Osteoblast (primary cell): ENCODE data around the gene RHBDL1. TPM values are rescaled to one million over a fixed set of nuclear protein-coding genes. Genes with fewer than 3 reads are reported as not detected.

ENCODE experiments used
- DNase-seq: peaks from one replicate; pipeline ENCODE4 v3.0.0; 2011; ENCODE audit warnings: low spot score, mixed read lengths; ENCODE audit not compliant: insufficient read length; ENCODE audit errors: missing footprints
- H2AFZ ChIP-seq: 2 replicates; pipeline ENCODE4 v1.6.0; 2011; ENCODE audit warnings: mild to moderate bottlenecking, low read length
- H3K27ac ChIP-seq: 2 replicates; pipeline ENCODE4 v1.5.1; 2011; ENCODE audit warnings: mild to moderate bottlenecking, low read depth, low read length, moderate library complexity
- H3K27me3 ChIP-seq: 2 replicates; pipeline ENCODE4 v1.6.0; 2012; ENCODE audit warnings: mild to moderate bottlenecking, control low read depth, inconsistent platforms, low read length, moderate library complexity; ENCODE audit not compliant: insufficient read depth
- H3K36me3 ChIP-seq: 2 replicates; pipeline ENCODE4 v1.5.1; 2011; ENCODE audit warnings: mild to moderate bottlenecking, low read length, control low read depth, moderate library complexity; ENCODE audit not compliant: insufficient read depth
- H3K4me1 ChIP-seq: 2 replicates; pipeline ENCODE4 v1.5.1; 2011; ENCODE audit warnings: mild to moderate bottlenecking, low read length, control low read depth, moderate library complexity; ENCODE audit not compliant: insufficient read depth
- H3K4me2 ChIP-seq: 2 replicates; pipeline ENCODE4 v1.6.0; 2011; ENCODE audit warnings: mild to moderate bottlenecking, low read length; ENCODE audit not compliant: insufficient read depth
- H3K4me3 ChIP-seq: fragments of 200-600 bp; sonication (generic); 3 replicates; pipeline ENCODE4 v1.5.1; 2012; ENCODE audit warnings: mild to moderate bottlenecking, low read length, inconsistent platforms; ENCODE audit not compliant: insufficient read depth
- H3K79me2 ChIP-seq: 2 replicates; pipeline ENCODE4 v1.6.0; 2012; ENCODE audit warnings: mild to moderate bottlenecking, low read length, control low read depth, inconsistent platforms; ENCODE audit not compliant: insufficient read depth
- H3K9me3 ChIP-seq: 2 replicates; pipeline ENCODE4 v1.5.1; 2011; ENCODE audit warnings: low read depth, low read length, control low read depth
- H4K20me1 ChIP-seq: 2 replicates; pipeline ENCODE4 v1.6.0; 2012; ENCODE audit warnings: mild to moderate bottlenecking, low read length, control low read depth; ENCODE audit not compliant: insufficient read depth
- total RNA-seq: library from RNA; depleted of rRNA; stranded (reverse); fragments of >200 nt; gene quantifications from 2 replicates; pipeline ENCODE4 v1.2.3, GENCODE V29; 2012
- TF ChIP-seq, protein P1 (sequence below): IDR thresholded peaks from 2 replicates; pipeline ENCODE4 v1.5.1; 2011; ENCODE audit warnings: mild to moderate bottlenecking, low read depth, low read length, moderate library complexity; ENCODE audit errors: extremely low read depth

RHBDL1 gene
- total RNA-seq, 1 donor: 1.1 TPM

DNA sequence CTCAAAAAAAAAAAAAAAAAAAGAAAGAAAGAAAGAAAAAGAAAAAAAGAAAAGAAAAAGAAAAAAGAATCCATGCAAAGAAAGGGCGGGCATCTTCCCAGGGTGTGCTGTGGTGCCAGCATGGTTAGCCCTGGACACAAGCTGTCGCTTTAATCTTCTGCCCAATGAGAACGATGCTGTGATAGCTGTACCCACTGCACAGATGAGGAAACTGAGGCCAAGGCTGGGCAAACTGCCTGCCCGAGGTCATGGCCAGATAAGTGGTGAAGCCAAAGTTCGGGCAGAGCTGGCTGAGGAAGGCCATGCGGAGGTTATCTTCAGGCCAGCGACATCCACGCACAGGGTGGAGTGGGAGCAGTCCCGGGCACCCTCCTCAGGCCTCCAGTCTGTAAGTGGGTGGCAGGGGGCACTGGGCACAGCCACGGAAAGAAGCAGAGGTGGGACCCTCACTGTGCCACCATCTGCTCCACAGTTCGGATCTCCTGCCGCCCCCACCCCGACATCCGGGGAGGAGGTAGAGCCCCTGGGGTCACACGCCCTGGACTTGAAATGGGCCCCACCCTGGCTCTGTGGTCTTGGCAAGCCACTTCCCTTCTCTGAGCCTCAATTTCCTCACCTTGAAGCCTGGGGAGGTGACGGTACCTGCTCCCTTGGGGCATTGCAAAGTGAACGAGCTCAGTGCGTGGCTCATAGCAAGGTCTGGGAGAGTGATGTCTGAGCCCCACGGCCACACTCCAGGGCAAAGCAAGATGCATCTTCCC lies 23.6 kb downstream of the RHBDL1 start:
- no peak overlapping the region for H3K27ac ChIP-seq
- H3K4me1 ChIP-seq: no peaks in the 10 kb centered on the region
- peaks cover 18% of the 10 kb centered on the region for H4K20me1 ChIP-seq
- TF ChIP-seq, protein P1, sequence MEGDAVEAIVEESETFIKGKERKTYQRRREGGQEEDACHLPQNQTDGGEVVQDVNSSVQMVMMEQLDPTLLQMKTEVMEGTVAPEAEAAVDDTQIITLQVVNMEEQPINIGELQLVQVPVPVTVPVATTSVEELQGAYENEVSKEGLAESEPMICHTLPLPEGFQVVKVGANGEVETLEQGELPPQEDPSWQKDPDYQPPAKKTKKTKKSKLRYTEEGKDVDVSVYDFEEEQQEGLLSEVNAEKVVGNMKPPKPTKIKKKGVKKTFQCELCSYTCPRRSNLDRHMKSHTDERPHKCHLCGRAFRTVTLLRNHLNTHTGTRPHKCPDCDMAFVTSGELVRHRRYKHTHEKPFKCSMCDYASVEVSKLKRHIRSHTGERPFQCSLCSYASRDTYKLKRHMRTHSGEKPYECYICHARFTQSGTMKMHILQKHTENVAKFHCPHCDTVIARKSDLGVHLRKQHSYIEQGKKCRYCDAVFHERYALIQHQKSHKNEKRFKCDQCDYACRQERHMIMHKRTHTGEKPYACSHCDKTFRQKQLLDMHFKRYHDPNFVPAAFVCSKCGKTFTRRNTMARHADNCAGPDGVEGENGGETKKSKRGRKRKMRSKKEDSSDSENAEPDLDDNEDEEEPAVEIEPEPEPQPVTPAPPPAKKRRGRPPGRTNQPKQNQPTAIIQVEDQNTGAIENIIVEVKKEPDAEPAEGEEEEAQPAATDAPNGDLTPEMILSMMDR: no peak
- H2AFZ ChIP-seq: no peak overlapping the region
- no peaks in the 10 kb centered on the region for H3K9me3 ChIP-seq
- H3K4me2 ChIP-seq: no peak overlapping the region
- H3K4me3 ChIP-seq: no peak overlapping the region
- no peaks in the 10 kb centered on the region for H3K79me2 ChIP-seq
- peaks cover 57% of the 10 kb centered on the region for H3K27me3 ChIP-seq
- no peak for DNase-seq
- no peaks in the 10 kb centered on the region for H3K36me3 ChIP-seq

GRCh38 chr16:700684-701584 lies 25.5 kb downstream of the RHBDL1 start:
- TF ChIP-seq, protein P1: no peak
- H3K4me1 ChIP-seq: no peaks in the 10 kb centered on the region
- H3K27ac ChIP-seq: no peak overlapping the region
- no peaks in the 10 kb centered on the region for H3K36me3 ChIP-seq
- H2AFZ ChIP-seq: no peak overlapping the region
- peaks cover 14% of the 10 kb centered on the region for H4K20me1 ChIP-seq
- H3K27me3 ChIP-seq: peaks cover 50% of the 10 kb centered on the region
- no peaks in the 10 kb centered on the region for H3K9me3 ChIP-seq
- H3K4me3 ChIP-seq: no peak overlapping the region
- DNase-seq: peak; percentile 99
- no peak overlapping the region for H3K4me2 ChIP-seq
- no peaks in the 10 kb centered on the region for H3K79me2 ChIP-seq

DNA sequence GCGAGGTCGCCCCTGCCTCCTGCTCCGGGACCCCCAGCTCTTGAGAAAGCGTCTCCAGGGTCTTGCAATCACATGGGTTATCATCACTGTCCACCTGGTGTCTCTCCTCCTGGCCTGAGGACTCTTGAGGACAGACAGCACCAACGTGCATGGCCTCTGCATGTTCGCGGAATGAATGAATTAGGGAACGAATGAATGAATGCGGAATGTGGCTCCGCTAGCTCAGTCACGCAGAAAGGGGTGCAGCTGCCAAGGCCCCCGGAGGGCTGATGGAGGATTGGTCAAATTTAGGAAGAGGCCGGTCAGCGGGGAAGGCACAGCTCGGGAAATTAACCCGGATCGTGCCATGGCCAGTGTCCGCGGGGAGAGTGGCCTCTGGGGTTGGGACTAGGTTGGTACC lies 26.9 kb downstream of the RHBDL1 start:
- no peaks in the 10 kb centered on the region for H3K4me1 ChIP-seq
- no peak overlapping the region for H3K4me3 ChIP-seq
- TF ChIP-seq, protein P1: no peak
- no peaks in the 10 kb centered on the region for H3K36me3 ChIP-seq
- peaks cover 15% of the 10 kb centered on the region for H4K20me1 ChIP-seq
- DNase-seq: no peak
- no peak overlapping the region for H2AFZ ChIP-seq
- no peak overlapping the region for H3K4me2 ChIP-seq
- H3K27ac ChIP-seq: no peak overlapping the region
- no peaks in the 10 kb centered on the region for H3K79me2 ChIP-seq
- H3K9me3 ChIP-seq: no peaks in the 10 kb centered on the region
- H3K27me3 ChIP-seq: peaks cover 57% of the 10 kb centered on the region

- H3K4me1 ChIP-seq: no peaks in the 10 kb centered on the region
- no peaks in the 10 kb centered on the region for H3K79me2 ChIP-seq
- no peaks in the 10 kb centered on the region for H3K9me3 ChIP-seq
- no peaks in the 10 kb centered on the region for H3K36me3 ChIP-seq
- TF ChIP-seq, protein P1: no peak
- H3K4me2 ChIP-seq: no peak overlapping the region
- no peak for DNase-seq
- no peak overlapping the region for H2AFZ ChIP-seq
- H3K27ac ChIP-seq: no peak overlapping the region
- H4K20me1 ChIP-seq: peaks cover 15% of the 10 kb centered on the region
- H3K27me3 ChIP-seq: peaks cover 65% of the 10 kb centered on the region
- H3K4me3 ChIP-seq: no peak overlapping the region
These were observed 27.9 kb downstream of the RHBDL1 start for GRCh38 chr16:703406-703805.
